ENCODE measurements around the gene GSTO2.

DNA sequence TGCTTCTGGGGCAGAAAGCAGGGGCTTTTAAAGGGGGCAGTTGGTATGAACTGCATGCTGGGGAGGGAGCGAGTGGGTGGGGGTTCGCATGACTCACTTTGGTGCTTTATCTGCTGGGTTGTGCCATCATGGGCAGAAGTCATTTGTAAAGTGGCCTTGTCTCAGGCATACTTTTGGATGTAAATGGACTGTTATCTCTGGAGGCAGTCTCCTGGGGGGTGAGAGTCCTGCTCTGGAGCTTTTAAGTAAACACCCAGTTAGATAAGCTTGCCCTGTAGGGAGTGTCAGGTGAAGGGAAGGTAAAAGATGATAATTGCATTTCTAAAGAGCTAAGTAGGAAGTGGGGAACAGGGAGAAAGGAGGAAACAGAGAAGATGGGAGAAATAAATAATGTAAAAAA lies 15.9 kb upstream of the GSTO2 start:
- no peak for TF ChIP-seq POLR2A (IDR thresholded peaks at IDR 0.05; ENCODE audit: insufficient read depth in 1 of 2, low read depth in 2 of 2, low read length in 2 of 2)
- no peak for TF ChIP-seq RBM39 (IDR thresholded peaks at IDR 0.05; ENCODE audit: low read depth, low read length, poor library complexity, severe bottlenecking)
- TF ChIP-seq FOXJ3 (CRISPR knock-in tag; IDR thresholded peaks at IDR 0.05; ENCODE audit: borderline replicate concordance): peak; percentile 83; the same call in 1 of the 2 replicates
- no peak for TF ChIP-seq SMC3 (IDR thresholded peaks at IDR 0.05; ENCODE audit: low read length)
- no peak for TF ChIP-seq HOXA5 (CRISPR knock-in tag; IDR thresholded peaks at IDR 0.05)
- peak; percentile 81 for TF ChIP-seq RERE (CRISPR knock-in tag; IDR thresholded peaks at IDR 0.05; ENCODE audit: low read depth)
- TF ChIP-seq, protein P1, sequence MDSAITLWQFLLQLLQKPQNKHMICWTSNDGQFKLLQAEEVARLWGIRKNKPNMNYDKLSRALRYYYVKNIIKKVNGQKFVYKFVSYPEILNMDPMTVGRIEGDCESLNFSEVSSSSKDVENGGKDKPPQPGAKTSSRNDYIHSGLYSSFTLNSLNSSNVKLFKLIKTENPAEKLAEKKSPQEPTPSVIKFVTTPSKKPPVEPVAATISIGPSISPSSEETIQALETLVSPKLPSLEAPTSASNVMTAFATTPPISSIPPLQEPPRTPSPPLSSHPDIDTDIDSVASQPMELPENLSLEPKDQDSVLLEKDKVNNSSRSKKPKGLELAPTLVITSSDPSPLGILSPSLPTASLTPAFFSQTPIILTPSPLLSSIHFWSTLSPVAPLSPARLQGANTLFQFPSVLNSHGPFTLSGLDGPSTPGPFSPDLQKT (CRISPR knock-in tag; IDR thresholded peaks at IDR 0.05; ENCODE audit: borderline replicate concordance): no peak
- TF ChIP-seq ZNF142 (CRISPR knock-in tag; IDR thresholded peaks at IDR 0.05): no peak
- TF ChIP-seq MAFK (conservative IDR thresholded peaks at IDR 0.05 in 1 of 2, IDR thresholded peaks at IDR 0.05 in 1 of 2; ENCODE audit: low read length in 2 of 2): no peak
- peak; percentile 30; the same call in 1 of the 2 replicates for TF ChIP-seq KAT7 (CRISPR knock-in tag; IDR thresholded peaks at IDR 0.05; ENCODE audit: borderline replicate concordance)
- no peak for TF ChIP-seq ZC3H4 (CRISPR knock-in tag; IDR thresholded peaks at IDR 0.05; ENCODE audit: borderline replicate concordance)
- TF ChIP-seq, protein P2, sequence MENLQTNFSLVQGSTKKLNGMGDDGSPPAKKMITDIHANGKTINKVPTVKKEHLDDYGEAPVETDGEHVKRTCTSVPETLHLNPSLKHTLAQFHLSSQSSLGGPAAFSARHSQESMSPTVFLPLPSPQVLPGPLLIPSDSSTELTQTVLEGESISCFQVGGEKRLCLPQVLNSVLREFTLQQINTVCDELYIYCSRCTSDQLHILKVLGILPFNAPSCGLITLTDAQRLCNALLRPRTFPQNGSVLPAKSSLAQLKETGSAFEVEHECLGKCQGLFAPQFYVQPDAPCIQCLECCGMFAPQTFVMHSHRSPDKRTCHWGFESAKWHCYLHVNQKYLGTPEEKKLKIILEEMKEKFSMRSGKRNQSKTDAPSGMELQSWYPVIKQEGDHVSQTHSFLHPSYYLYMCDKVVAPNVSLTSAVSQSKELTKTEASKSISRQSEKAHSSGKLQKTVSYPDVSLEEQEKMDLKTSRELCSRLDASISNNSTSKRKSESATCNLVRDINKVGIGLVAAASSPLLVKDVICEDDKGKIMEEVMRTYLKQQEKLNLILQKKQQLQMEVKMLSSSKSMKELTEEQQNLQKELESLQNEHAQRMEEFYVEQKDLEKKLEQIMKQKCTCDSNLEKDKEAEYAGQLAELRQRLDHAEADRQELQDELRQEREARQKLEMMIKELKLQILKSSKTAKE (CRISPR knock-in tag; IDR thresholded peaks at IDR 0.05; ENCODE audit: borderline replicate concordance): peak; percentile 71; the same call in 1 of the 2 replicates
- no peak for TF ChIP-seq THAP9 (CRISPR knock-in tag; IDR thresholded peaks at IDR 0.05; ENCODE audit: borderline replicate concordance)

Measured in HepG2 (cell line).